NT2/D1 (cell line): ENCODE data around the gene PCNX1.

Source experiments
- YY1 ChIP-seq: IDR thresholded peaks from 2 replicates; pipeline ENCODE4 v1.6.1; 2011; ENCODE audit not compliant: insufficient read length, insufficient read depth
- ZNF274 ChIP-seq: IDR thresholded peaks from 2 replicates; pipeline ENCODE4 v1.6.1; 2011; ENCODE audit warnings: mild to moderate bottlenecking, low read depth, low read length

- no peak for TF ChIP-seq ZNF274
- no peak for TF ChIP-seq YY1
Observed at GRCh38 chr14:70871001-70871400, 36.3 kb upstream of the PCNX1 start.
